Body of pancreas (tissue), 4 donors: Measurements from ENCODE around the gene SPRR3.

Source experiments
- CTCF ChIP-seq, 7 experiments: fragments of 450-650 bp in 4 of 7; fragments of 200-600 bp in 3 of 7; sonication (generic) in 3 of 7; IDR thresholded peaks; one replicate each; pipeline ENCODE4 v1.5.1; 2016 to 2019; ENCODE audit warnings: antibody characterized with exemption in 7 of 7
- POLR2A ChIP-seq, 3 donors: fragments of 450-650 bp; IDR thresholded peaks; one replicate each; pipeline ENCODE4 v1.6.1; 2016; ENCODE audit warnings: antibody characterized with exemption in 3 of 3, mild to moderate bottlenecking in 2 of 3

- TF ChIP-seq POLR2A (IDR thresholded peaks at IDR 0.05) = no peak
- no peak for TF ChIP-seq CTCF (IDR thresholded peaks at IDR 0.05)
Observed at GRCh38 chr1:153049211-153049610, 47.7 kb downstream of the SPRR3 start.
